ENCODE data around the gene CMIP.

Gene CMIP

GRCh38 chr16:81509404-81509803 lies 64.8 kb downstream of the CMIP start:
- Histone ChIP-seq H3K9me3 (ENCODE audit: insufficient read depth, low read depth, low read length) (no peaks in the 10 kb centered on the region), H3K4me3 (ENCODE audit: low read length, poor library complexity, severe bottlenecking) (no peak overlapping the region), H2AFZ (ENCODE audit: low read length) (no peak overlapping the region), H3K9me2 (replicated peaks; ENCODE audit: low read depth, low read length) (no peaks in the 10 kb centered on the region), H3K79me2 (ENCODE audit: insufficient read depth, low read length) (peaks cover 33% of the 10 kb centered on the region; the same call in 1 of the 2 replicates), H3K27me3 (ENCODE audit: insufficient read depth, low read length, poor library complexity, severe bottlenecking) (no peaks in the 10 kb centered on the region), H3K4me1 (ENCODE audit: insufficient read depth, low read length, poor library complexity, severe bottlenecking) (no peaks in the 10 kb centered on the region), H3K36me3 (ENCODE audit: insufficient read depth, low read length) (no peaks in the 10 kb centered on the region; the same call in 1 of the 2 replicates), H3F3A (ENCODE audit: low read depth) (no peaks in the 10 kb centered on the region), H3K4me2 (ENCODE audit: low read depth, low read length, poor library complexity, severe bottlenecking) (no peak overlapping the region), H4K20me1 (ENCODE audit: insufficient read depth, low read length, poor library complexity, severe bottlenecking) (peaks cover 4% of the 10 kb centered on the region), H3K9ac (ENCODE audit: low read depth, low read length, poor library complexity, severe bottlenecking) (no peak overlapping the region)
- TF ChIP-seq CTCF (conservative IDR thresholded peaks at IDR 0.05; ENCODE audit: low read length) (no peak), EZH2phosphoT487 (IDR thresholded peaks at IDR 0.05; ENCODE audit: borderline replicate concordance) (no peak)

GRCh38 chr16:81510016-81510415 lies 65.4 kb downstream of the CMIP start:
- Histone ChIP-seq H3K9ac (ENCODE audit: low read depth, low read length, poor library complexity, severe bottlenecking) (no peak overlapping the region), H3K4me2 (ENCODE audit: low read depth, low read length, poor library complexity, severe bottlenecking) (no peak overlapping the region), H3F3A (ENCODE audit: low read depth) (no peaks in the 10 kb centered on the region), H3K9me2 (replicated peaks; ENCODE audit: low read depth, low read length) (no peaks in the 10 kb centered on the region), H3K9me3 (ENCODE audit: insufficient read depth, low read depth, low read length) (no peaks in the 10 kb centered on the region), H2AFZ (ENCODE audit: low read length) (no peak overlapping the region), H3K4me1 (ENCODE audit: insufficient read depth, low read length, poor library complexity, severe bottlenecking) (no peaks in the 10 kb centered on the region), H4K20me1 (ENCODE audit: insufficient read depth, low read length, poor library complexity, severe bottlenecking) (peaks cover 4% of the 10 kb centered on the region), H3K27me3 (ENCODE audit: insufficient read depth, low read length, poor library complexity, severe bottlenecking) (no peaks in the 10 kb centered on the region), H3K4me3 (ENCODE audit: low read length, poor library complexity, severe bottlenecking) (no peak overlapping the region), H3K79me2 (ENCODE audit: insufficient read depth, low read length) (peaks cover 32% of the 10 kb centered on the region; the same call in 1 of the 2 replicates), H3K36me3 (ENCODE audit: insufficient read depth, low read length) (no peaks in the 10 kb centered on the region; the same call in 1 of the 2 replicates)
- TF ChIP-seq EZH2phosphoT487 (IDR thresholded peaks at IDR 0.05; ENCODE audit: borderline replicate concordance) = no peak
- TF ChIP-seq CTCF (conservative IDR thresholded peaks at IDR 0.05; ENCODE audit: low read length) = no peak

GRCh38 chr16:81511371-81511770 lies 66.8 kb downstream of the CMIP start:
- H2AFZ ChIP-seq (ENCODE audit: low read length) = no peak overlapping the region
- no peaks in the 10 kb centered on the region for H3K9me2 ChIP-seq (replicated peaks; ENCODE audit: low read depth, low read length)
- peaks cover 43% of the 10 kb centered on the region; the same call in 1 of the 2 replicates for H3K79me2 ChIP-seq (ENCODE audit: insufficient read depth, low read length)

More at GRCh38 chr16:81511371-81511770, 66.8 kb downstream of the CMIP start:
- no peaks in the 10 kb centered on the region for H3F3A ChIP-seq (ENCODE audit: low read depth)
- peaks cover 4% of the 10 kb centered on the region for H4K20me1 ChIP-seq (ENCODE audit: insufficient read depth, low read length, poor library complexity, severe bottlenecking)
- no peaks in the 10 kb centered on the region for H3K9me3 ChIP-seq (ENCODE audit: insufficient read depth, low read depth, low read length)
- no peaks in the 10 kb centered on the region for H3K27me3 ChIP-seq (ENCODE audit: insufficient read depth, low read length, poor library complexity, severe bottlenecking)
- no peak for TF ChIP-seq EZH2phosphoT487 (IDR thresholded peaks at IDR 0.05; ENCODE audit: borderline replicate concordance)
- no peak for TF ChIP-seq CTCF (conservative IDR thresholded peaks at IDR 0.05; ENCODE audit: low read length)
- H3K9ac ChIP-seq (ENCODE audit: low read depth, low read length, poor library complexity, severe bottlenecking) = no peak overlapping the region
- H3K4me1 ChIP-seq (ENCODE audit: insufficient read depth, low read length, poor library complexity, severe bottlenecking) = no peaks in the 10 kb centered on the region
- no peak overlapping the region for H3K4me2 ChIP-seq (ENCODE audit: low read depth, low read length, poor library complexity, severe bottlenecking)
- H3K36me3 ChIP-seq (ENCODE audit: insufficient read depth, low read length) = no peaks in the 10 kb centered on the region; the same call in 1 of the 2 replicates
- H3K4me3 ChIP-seq (ENCODE audit: low read length, poor library complexity, severe bottlenecking) = no peak overlapping the region

Measured in Loucy (cell line).